ENCODE results near the gene PCSK2.

PCSK2 gene

GRCh38 chr20:17358854-17359253 is 132.0 kb downstream of the PCSK2 start:
- H3K4me3 ChIP-seq (ENCODE audit: low read depth, low read length) = no peak overlapping the region
- no peak for DNase-seq (ENCODE audit: low read depth)
- TF ChIP-seq CTCF (IDR thresholded peaks at IDR 0.05; ENCODE audit: low read depth, low read length, missing control alignments) = no peak
- in situ Hi-C loops (cut with HindIII; ENCODE audit: low sequenced_read_pairs) = no loop called here

GRCh38 chr20:17364681-17365080 is 137.8 kb downstream of the PCSK2 start:
- TF ChIP-seq CTCF (IDR thresholded peaks at IDR 0.05; ENCODE audit: low read depth, low read length, missing control alignments) = no peak
- H3K4me3 ChIP-seq (ENCODE audit: low read depth, low read length) = no peak overlapping the region
- in situ Hi-C loops (cut with HindIII; ENCODE audit: low sequenced_read_pairs) = no loop called here
- DNase-seq (ENCODE audit: low read depth) = no peak

- H3K4me3 ChIP-seq (ENCODE audit: low read depth, low read length) = no peak overlapping the region
- TF ChIP-seq CTCF (IDR thresholded peaks at IDR 0.05; ENCODE audit: low read depth, low read length, missing control alignments) = no peak
- DNase-seq (ENCODE audit: low read depth) = no peak
- in situ Hi-C loops (cut with HindIII; ENCODE audit: low sequenced_read_pairs) = no loop called here
Measured at GRCh38 chr20:17365831-17366230, 139.0 kb downstream of the PCSK2 start.

GRCh38 chr20:17369506-17369905 is 142.7 kb downstream of the PCSK2 start:
- no peak for DNase-seq (ENCODE audit: low read depth)
- no peak overlapping the region for H3K4me3 ChIP-seq (ENCODE audit: low read depth, low read length)
- in situ Hi-C loops (cut with HindIII; ENCODE audit: low sequenced_read_pairs) = no loop called here
- TF ChIP-seq CTCF (IDR thresholded peaks at IDR 0.05; ENCODE audit: low read depth, low read length, missing control alignments) = no peak

- DNase-seq (ENCODE audit: low read depth) = no peak
- no peak for TF ChIP-seq CTCF (IDR thresholded peaks at IDR 0.05; ENCODE audit: low read depth, low read length, missing control alignments)
- in situ Hi-C loops (cut with HindIII; ENCODE audit: low sequenced_read_pairs) = no loop called here
- H3K4me3 ChIP-seq (ENCODE audit: low read depth, low read length) = no peak overlapping the region
Measured at GRCh38 chr20:17372806-17373440, 146.1 kb downstream of the PCSK2 start.

- in situ Hi-C loops (cut with HindIII; ENCODE audit: low sequenced_read_pairs) = no loop called here
- no peak for TF ChIP-seq CTCF (IDR thresholded peaks at IDR 0.05; ENCODE audit: low read depth, low read length, missing control alignments)
- DNase-seq (ENCODE audit: low read depth) = no peak
- H3K4me3 ChIP-seq (ENCODE audit: low read depth, low read length) = no peak overlapping the region
Measured at GRCh38 chr20:17374086-17374485, 147.2 kb downstream of the PCSK2 start.
